G401.6 (cell line): ENCODE measurements around the gene FCN2.
"Not testable (repeated sequence)": the region's sequence is repeated elsewhere in the genome, so short reads cannot be mapped to it uniquely, and the experiment has no call there.

ENCODE experiments used
- FAIRE-seq: peaks from 2 replicates; lab custom pipeline; 2012; peaks lifted over from hg19 to GRCh38; lab: Jason Lieb, UNC

The FCN2 gene

GRCh38 chr9:134847752-134848432, 32.7 kb upstream of the FCN2 start:
- no peak for FAIRE-seq

GRCh38 chr9:134848504-134848903, 32.1 kb upstream of the FCN2 start:
- FAIRE-seq = no peak

- no peak for FAIRE-seq
Observed at GRCh38 chr9:134850611-134851010, 30.0 kb upstream of the FCN2 start.

- no peak for FAIRE-seq
Observed at GRCh38 chr9:134851020-134851419, 29.6 kb upstream of the FCN2 start.

GRCh38 chr9:134852906-134853654, 27.5 kb upstream of the FCN2 start:
- FAIRE-seq = no peak

GRCh38 chr9:134853893-134854292, 26.7 kb upstream of the FCN2 start:
- no peak for FAIRE-seq

- no peak for FAIRE-seq
Observed at GRCh38 chr9:134854541-134854981, 26.0 kb upstream of the FCN2 start.

GRCh38 chr9:134855231-134855899, 25.2 kb upstream of the FCN2 start:
- FAIRE-seq = no peak

GRCh38 chr9:134855900-134856377, 24.7 kb upstream of the FCN2 start:
- FAIRE-seq = no peak

GRCh38 chr9:134857451-134857850, 23.2 kb upstream of the FCN2 start:
- not testable (repeated sequence) for FAIRE-seq

- no peak for FAIRE-seq
Observed at GRCh38 chr9:134858051-134858841, 22.4 kb upstream of the FCN2 start.

GRCh38 chr9:134860510-134860909, 20.1 kb upstream of the FCN2 start:
- FAIRE-seq = no peak

GRCh38 chr9:134861595-134862334, 18.8 kb upstream of the FCN2 start:
- FAIRE-seq = no peak

- FAIRE-seq = no peak
Observed at GRCh38 chr9:134863306-134863902, 17.2 kb upstream of the FCN2 start.

- no peak for FAIRE-seq
Observed at GRCh38 chr9:134863941-134864820, 16.4 kb upstream of the FCN2 start.

GRCh38 chr9:134864821-134865190, 15.8 kb upstream of the FCN2 start:
- no peak for FAIRE-seq

GRCh38 chr9:134867917-134868750, 12.5 kb upstream of the FCN2 start:
- FAIRE-seq = no peak

- no peak for FAIRE-seq
Observed at GRCh38 chr9:134868751-134869553, 11.7 kb upstream of the FCN2 start.
